Parathyroid adenoma (tissue), 2 donors: Measurements from ENCODE around the gene AHSP.
"Not testable (repeated sequence)": the region's sequence is repeated elsewhere in the genome, so short reads cannot be mapped to it uniquely, and the experiment has no call there.

Experiments
- H2AFZ ChIP-seq: fragments of 300-600 bp; sonication (generic); one replicate; pipeline ENCODE4 v1.7.0; 2017; ENCODE audit warnings: antibody characterized with exemption, mild to moderate bottlenecking
- H3K27ac ChIP-seq: fragments of 300-600 bp; sonication (generic); one replicate; pipeline ENCODE4 v1.7.0; 2017
- H3K27me3 ChIP-seq: fragments of 300-600 bp; sonication (generic); one replicate; pipeline ENCODE4 v1.7.0; 2017; ENCODE audit warnings: low read length; ENCODE audit not compliant: control insufficient read depth, insufficient read depth
- H3K36me3 ChIP-seq: fragments of 300-600 bp; sonication (generic); one replicate; pipeline ENCODE4 v1.7.0; 2017; ENCODE audit warnings: low read length; ENCODE audit not compliant: control insufficient read depth, insufficient read depth
- H3K4me1 ChIP-seq: fragments of 300-600 bp; sonication (generic); one replicate; pipeline ENCODE4 v1.7.0; 2017; ENCODE audit warnings: control low read depth
- H3K4me2 ChIP-seq: fragments of 300-600 bp; sonication (generic); one replicate; pipeline ENCODE4 v1.7.0; 2017; ENCODE audit warnings: low read length
- H3K4me3 ChIP-seq: fragments of 300-600 bp; sonication (generic); one replicate; pipeline ENCODE4 v1.7.0; 2017; ENCODE audit warnings: low read depth, low read length
- H3K79me2 ChIP-seq: fragments of 300-600 bp; sonication (generic); one replicate; pipeline ENCODE4 v1.7.0; 2017; ENCODE audit warnings: control low read depth
- H3K9ac ChIP-seq: fragments of 300-600 bp; sonication (generic); one replicate; pipeline ENCODE4 v1.7.0; 2017; ENCODE audit warnings: mild to moderate bottlenecking
- H3K9me3 ChIP-seq: fragments of 300-600 bp; sonication (generic); one replicate; pipeline ENCODE4 v1.7.0; 2017; ENCODE audit warnings: low read length; ENCODE audit not compliant: control insufficient read depth
- TF ChIP-seq, protein P1 (sequence below): fragments of 300-600 bp; sonication (generic); IDR thresholded peaks from one replicate; pipeline ENCODE4 v1.7.0; 2017; ENCODE audit warnings: antibody characterized with exemption, mild to moderate bottlenecking
- donor health status: primary hyperparathyroidism.

The AHSP gene

GRCh38 chr16:31537362-31538242, 9.9 kb downstream of the AHSP start:
- Histone ChIP-seq H3K36me3 (no peaks in the 10 kb centered on the region), H3K79me2 (no peaks in the 10 kb centered on the region), H3K27ac (no peak overlapping the region), H3K4me3 (no peak overlapping the region), H3K27me3 (no peaks in the 10 kb centered on the region), H2AFZ (peak overlapping the region; percentile 83), H3K4me2 (peak overlapping the region; percentile 16), H3K4me1 (no peaks in the 10 kb centered on the region), H3K9me3 (no peaks in the 10 kb centered on the region), H3K9ac (no peak overlapping the region)
- TF ChIP-seq, protein P1, sequence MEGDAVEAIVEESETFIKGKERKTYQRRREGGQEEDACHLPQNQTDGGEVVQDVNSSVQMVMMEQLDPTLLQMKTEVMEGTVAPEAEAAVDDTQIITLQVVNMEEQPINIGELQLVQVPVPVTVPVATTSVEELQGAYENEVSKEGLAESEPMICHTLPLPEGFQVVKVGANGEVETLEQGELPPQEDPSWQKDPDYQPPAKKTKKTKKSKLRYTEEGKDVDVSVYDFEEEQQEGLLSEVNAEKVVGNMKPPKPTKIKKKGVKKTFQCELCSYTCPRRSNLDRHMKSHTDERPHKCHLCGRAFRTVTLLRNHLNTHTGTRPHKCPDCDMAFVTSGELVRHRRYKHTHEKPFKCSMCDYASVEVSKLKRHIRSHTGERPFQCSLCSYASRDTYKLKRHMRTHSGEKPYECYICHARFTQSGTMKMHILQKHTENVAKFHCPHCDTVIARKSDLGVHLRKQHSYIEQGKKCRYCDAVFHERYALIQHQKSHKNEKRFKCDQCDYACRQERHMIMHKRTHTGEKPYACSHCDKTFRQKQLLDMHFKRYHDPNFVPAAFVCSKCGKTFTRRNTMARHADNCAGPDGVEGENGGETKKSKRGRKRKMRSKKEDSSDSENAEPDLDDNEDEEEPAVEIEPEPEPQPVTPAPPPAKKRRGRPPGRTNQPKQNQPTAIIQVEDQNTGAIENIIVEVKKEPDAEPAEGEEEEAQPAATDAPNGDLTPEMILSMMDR = no peak

DNA sequence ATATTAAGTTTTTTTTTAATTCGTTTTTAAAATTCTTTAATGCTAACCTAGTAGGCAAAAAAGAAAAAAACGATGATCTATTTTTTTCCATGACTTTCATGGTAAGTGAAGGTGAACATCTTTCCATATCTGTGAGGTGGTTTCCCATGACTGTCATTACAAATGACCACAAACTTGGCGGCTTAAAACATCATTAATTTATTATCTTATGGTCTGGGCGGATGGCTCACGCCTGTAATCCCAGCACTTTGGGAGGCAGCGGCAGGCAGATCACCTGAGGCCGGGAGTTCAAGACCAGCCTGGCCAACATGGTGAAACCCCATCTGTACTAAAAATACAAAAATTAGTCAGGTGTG, 10.5 kb downstream of the AHSP start:
- H3K4me2 ChIP-seq, H3K36me3 ChIP-seq, H3K27me3 ChIP-seq, H3K4me1 ChIP-seq, H3K9me3 ChIP-seq, H3K9ac ChIP-seq, H3K4me3 ChIP-seq, H2AFZ ChIP-seq, H3K27ac ChIP-seq, H3K79me2 ChIP-seq: not testable (repeated sequence)

DNA sequence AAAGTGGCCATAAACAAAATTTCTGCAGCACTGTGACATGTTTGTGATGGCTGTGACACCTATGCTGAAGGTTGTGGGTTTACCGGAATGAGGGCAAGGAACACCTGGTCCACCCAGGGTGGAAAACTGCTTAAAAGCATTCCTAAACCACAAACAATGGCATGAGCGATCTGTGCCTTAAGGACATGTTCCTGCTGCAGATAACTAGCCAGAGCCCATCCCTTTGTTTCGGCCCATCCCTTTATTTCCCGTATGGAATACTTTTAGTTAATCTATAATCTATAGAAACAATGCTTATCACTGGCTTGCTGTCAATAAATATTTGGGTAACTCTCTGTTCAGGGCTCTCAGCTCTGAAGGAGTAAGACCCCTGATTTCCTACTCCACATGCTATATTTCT, 12.1 kb downstream of the AHSP start:
- H3K9ac ChIP-seq, H2AFZ ChIP-seq, H3K4me2 ChIP-seq, H3K27me3 ChIP-seq, H3K9me3 ChIP-seq, H3K4me1 ChIP-seq, H3K27ac ChIP-seq, H3K4me3 ChIP-seq, H3K36me3 ChIP-seq, H3K79me2 ChIP-seq: not testable (repeated sequence)

- H3K27me3 ChIP-seq = no peaks in the 10 kb centered on the region
- no peak overlapping the region for H3K27ac ChIP-seq
- H2AFZ ChIP-seq = no peak overlapping the region
- no peaks in the 10 kb centered on the region for H3K9me3 ChIP-seq
- no peaks in the 10 kb centered on the region for H3K4me1 ChIP-seq
- no peak overlapping the region for H3K4me3 ChIP-seq
- no peak overlapping the region for H3K4me2 ChIP-seq
- no peak overlapping the region for H3K9ac ChIP-seq
- no peaks in the 10 kb centered on the region for H3K36me3 ChIP-seq
- TF ChIP-seq, protein P1 = no peak
- no peaks in the 10 kb centered on the region for H3K79me2 ChIP-seq
Observed at GRCh38 chr16:31542763-31543162, 15.1 kb downstream of the AHSP start.

DNA sequence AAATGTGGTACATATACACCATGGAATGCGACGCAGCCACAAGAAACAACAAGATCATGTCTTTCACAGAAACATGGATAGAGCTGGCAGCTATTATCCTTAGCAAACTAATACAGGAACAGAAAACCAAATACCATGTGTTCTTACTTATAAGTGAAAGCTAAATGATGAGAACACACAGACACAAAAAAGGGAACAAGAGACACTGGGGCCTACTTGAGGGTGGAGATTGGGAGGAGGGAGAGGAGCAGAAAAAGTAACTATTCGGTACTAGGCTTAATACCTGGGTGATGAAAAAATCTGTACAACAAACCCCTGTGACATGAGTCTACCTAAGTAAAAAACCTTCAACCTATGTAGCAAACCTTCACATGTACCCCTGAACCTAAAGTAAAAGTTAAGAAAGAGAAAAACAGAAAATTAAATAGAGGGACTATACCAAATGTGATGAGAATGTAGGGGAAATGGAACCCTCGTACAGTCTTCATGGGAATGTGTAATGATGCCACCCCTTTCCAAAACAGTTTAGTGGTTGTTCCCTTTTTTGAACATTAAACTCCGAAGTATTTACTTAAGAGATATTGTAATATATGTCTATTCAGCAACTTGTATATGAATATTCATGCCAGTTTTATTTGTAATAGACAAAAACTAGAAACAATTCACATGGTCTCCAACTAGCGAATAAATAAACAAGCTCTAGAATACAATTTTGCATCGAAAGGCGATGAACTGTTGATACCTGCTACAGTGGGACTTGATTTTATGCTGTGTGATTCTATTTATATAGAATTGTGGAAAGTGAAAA, 33.9 kb downstream of the AHSP start:
- TF ChIP-seq, protein P1 = no peak
- Histone ChIP-seq H2AFZ (no peak overlapping the region), H3K4me2 (no peak overlapping the region), H3K9ac (no peak overlapping the region), H3K4me3 (no peak overlapping the region), H3K36me3 (no peaks in the 10 kb centered on the region), H3K27ac (no peak overlapping the region), H3K27me3 (no peaks in the 10 kb centered on the region), H3K9me3 (no peaks in the 10 kb centered on the region), H3K79me2 (no peaks in the 10 kb centered on the region), H3K4me1 (no peaks in the 10 kb centered on the region)
